HG02610 (cell line): ENCODE measurements around the gene ACRV1.

Source experiments
- ATAC-seq: cut with Tn5 transposase; IDR thresholded peaks from one replicate; pipeline ENCODE4 v1.9.1; 2021; ENCODE audit warnings: mild to moderate bottlenecking, moderate library complexity; ENCODE audit not compliant: unreplicated experiment

Gene ACRV1

GRCh38 chr11:125662689-125663088 is 18.0 kb downstream of the ACRV1 start:
- no peak for ATAC-seq

GRCh38 chr11:125649465-125650166 is 31.0 kb downstream of the ACRV1 start:
- no peak for ATAC-seq

DNA sequence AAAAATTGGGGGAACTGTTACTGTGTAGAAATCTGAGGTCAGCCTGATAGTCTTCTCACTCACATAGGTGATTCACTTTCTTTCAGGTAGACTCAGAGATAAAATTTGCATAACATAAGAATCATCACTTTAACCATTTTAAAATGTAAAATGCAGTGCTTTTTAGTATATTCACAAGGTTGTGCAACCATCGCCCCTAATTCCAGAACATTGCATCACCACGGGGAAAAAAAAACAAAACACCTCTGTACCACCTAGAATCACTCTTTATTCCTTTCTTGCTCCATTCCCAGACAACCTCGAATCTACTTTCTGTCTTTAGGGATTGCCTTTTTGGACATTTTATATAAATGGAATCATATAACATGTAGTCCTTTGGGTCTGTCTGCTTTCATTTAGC is 34.8 kb downstream of the ACRV1 start:
- no peak for ATAC-seq

DNA sequence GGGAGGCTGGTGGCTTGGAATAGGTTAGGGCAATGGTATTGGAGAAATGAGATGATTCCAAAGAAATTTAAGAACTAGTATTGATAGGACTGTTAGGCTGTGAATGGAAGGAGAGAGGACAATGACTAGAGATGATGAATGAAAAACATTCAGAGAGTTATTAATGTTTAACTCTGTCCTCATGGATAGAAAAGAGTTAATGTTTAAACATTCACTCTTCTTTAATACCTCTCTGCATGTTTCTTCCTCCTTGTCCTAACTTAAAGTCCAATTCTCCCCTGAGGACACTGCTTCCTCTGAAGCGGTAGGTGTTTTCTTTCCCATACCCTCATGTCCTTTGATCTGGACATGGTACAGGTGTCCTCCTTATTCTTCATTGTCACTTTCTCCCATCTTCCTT is 42.3 kb downstream of the ACRV1 start:
- no peak for ATAC-seq

GRCh38 chr11:125637840-125638239 is 42.8 kb downstream of the ACRV1 start:
- ATAC-seq, result no peak

GRCh38 chr11:125627236-125627910 is 53.3 kb downstream of the ACRV1 start:
- no peak for ATAC-seq

DNA sequence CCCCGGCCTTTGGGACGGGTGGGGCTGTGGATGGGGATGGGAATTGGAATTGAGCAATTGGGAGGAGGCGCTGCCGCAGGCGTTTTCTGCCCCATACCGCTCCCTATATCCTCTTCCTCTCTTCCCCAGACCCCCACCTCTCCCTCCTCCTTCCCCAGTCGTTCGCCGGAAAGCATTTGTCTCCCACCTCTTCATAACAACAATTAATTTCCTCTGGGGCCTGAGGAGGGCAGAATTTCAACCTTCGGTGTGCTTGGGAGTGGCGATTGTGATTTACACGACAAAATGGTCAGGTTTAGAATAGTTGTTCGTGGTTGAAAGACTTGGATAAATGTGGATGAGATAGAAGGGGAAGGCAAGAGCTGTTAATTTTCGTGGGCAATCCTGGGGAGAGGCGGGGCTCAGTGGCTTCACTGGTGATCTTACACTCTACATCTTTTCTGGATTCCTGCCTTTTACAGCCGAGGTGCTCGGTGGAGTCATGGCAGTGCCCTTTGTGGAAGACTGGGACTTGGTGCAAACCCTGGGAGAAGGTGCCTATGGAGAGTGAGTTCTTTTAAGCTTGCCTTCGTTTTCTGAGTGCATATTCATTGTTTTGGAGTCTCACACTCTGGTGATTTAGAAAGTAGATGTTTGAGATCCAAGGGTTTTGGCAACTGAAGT is 54.2 kb downstream of the ACRV1 start:
- ATAC-seq, result peak; percentile 25

GRCh38 chr11:125625630-125626287 is 54.9 kb downstream of the ACRV1 start:
- peak; percentile 93 for ATAC-seq

DNA sequence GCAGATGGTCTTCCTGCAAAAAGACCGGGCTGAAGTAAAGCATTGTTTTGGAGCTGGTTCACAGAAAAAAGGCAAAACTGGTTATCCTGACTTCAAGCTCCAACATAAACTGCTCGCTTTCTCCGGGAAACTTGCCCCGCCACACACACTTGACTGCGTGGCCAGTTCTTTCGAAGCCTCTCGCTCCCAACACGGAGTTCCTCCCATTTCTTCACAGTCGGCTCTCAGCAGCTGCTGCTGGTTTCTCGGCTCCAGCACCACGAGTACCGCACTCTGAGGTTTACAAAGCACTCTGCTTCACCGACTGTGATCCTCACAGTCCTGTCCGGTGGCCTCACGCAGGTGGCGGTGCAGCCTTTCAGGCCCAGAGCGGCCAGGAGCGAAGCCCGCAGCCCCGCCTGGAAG is 55.4 kb downstream of the ACRV1 start:
- no peak for ATAC-seq

GRCh38 chr11:125624756-125625213 is 55.9 kb downstream of the ACRV1 start, which contains the start of gene CHEK1:
Gene CHEK1, plus strand, starts transcription at chr11:125625163. Its CDS starts 1,606 bp downstream, at chr11:125626769.
- ATAC-seq, result no peak

- ATAC-seq, result no peak
Measured at GRCh38 chr11:125623064-125623463, 57.6 kb downstream of the ACRV1 start.

DNA sequence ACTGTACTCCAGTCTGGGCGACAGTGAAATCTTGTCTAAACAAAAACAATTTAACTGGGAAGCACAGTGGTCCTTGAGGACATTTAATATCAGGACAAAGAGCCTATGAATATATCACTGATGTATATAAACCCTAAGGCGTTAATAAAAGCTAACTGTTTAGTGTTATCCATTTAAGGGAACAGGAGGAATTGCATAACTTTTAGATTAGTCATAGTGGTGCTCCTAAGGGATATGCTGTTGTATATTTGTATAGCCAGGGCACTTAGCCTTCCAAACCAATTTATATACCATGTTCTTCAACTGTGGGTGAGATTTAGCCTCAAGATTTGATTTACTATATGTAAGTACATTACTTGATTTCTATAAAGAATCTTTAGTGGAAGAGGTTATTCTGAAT is 58.7 kb downstream of the ACRV1 start:
- no peak for ATAC-seq
